8988T (cell line): ENCODE measurements around the gene EBF4.
"Not testable (repeated sequence)": the region's sequence is repeated elsewhere in the genome, so short reads cannot be mapped to it uniquely, and the experiment has no call there.

Experiments
- DNase-seq: peaks from one replicate; pipeline ENCODE4 v3.0.0; 2011

Gene EBF4

DNA sequence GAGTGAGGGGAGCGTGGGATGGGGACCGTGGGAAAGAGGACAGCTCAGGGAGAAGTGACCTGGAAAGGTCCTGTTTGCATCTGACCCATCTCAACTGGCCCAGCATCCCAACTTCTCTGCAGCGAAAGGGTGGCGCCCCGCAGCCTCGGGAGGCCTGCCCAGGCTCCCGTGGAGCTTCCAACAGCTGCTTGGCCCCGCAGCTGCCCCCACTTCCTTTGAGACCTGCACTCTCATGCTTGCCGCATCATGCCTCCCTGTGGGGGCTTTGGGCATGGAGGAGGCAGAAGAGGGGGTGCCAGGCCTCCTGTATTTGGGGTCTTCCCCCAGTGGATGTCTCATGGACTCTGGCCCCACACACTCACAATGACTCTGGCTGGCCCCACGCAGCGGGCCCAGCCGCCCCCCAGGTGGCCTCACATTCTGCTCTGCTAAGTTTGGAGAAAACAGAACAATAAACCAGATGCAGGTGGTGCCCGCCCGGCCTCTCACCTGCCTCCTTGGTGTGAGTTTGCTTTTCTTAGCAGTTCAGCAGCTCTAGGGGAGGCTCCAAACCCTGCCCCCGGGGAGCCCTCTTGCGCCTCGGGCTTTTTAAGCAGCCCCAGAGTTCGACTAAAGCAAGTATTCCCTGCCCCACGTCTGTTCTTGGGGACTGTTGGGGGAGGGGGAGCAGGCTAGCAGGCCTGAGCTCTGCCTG is 67.2 kb downstream of the EBF4 start:
- no peak for DNase-seq

DNA sequence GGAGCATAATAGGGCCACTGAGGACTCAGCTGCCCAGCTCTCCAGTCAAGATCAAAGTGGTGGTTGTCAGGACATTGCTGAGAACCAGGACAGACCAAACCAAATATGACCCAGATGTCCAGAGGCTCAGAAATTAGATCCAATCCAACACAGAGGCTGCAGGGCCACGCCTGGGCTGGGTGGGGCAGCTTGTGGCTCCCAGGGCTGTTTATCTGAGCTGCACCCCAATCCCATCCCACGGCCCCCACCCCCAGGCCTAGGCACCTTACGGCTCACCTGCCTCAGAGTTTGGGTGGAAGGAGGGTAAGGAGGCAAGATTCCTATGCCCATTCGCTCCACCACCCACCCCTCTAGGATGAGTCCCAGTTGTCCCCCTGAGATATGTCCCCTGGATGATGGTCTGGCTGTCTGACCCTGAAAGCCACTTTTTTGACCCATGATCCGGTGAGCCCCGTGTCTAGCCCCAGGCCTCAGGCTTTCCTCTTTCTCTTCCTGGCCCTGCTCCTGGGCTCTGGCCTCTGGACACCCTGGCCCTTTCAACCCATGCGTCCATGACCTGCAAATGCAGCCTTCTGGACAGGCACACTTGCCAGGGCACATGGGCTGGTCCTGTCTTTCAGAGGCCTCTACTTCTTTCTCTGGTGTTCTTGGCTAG is 67.8 kb downstream of the EBF4 start:
- no peak for DNase-seq

DNA sequence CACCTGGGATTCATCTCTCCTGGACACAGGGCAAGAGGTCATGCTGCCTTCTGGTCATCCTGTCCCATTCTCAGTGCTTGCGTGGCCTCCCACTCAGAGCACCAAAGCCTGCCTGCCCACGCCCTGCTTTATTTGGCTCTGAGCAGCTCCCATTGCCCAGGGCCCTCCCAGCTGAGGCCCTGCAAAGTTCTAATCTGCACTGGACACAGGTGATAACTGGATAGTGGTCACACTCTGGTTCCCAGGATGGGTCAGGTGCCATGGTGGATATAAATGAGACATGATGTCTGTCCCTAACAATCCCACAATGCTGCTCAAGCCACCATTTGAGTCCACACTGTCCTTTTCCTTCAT is 68.3 kb downstream of the EBF4 start:
- DNase-seq: no peak

DNA sequence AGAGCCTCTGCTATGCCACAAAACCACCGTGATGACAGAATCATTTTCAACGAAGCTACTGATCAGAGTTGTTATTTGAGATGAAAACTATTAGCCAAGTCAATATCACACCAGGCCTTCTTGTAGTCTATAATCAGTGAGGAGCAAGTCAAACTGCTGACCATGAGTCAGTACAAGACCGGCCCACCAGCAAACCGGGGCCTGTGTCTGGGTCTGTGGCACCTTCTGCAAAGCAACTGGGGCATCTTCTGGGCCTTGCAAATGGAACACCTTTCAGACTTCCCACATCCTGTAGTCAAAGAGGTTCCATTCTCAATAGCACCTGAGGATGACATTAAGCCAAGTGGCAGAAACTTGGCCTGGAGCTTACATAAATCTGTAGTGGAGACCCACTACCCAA is 69.3 kb downstream of the EBF4 start:
- no peak for DNase-seq

DNA sequence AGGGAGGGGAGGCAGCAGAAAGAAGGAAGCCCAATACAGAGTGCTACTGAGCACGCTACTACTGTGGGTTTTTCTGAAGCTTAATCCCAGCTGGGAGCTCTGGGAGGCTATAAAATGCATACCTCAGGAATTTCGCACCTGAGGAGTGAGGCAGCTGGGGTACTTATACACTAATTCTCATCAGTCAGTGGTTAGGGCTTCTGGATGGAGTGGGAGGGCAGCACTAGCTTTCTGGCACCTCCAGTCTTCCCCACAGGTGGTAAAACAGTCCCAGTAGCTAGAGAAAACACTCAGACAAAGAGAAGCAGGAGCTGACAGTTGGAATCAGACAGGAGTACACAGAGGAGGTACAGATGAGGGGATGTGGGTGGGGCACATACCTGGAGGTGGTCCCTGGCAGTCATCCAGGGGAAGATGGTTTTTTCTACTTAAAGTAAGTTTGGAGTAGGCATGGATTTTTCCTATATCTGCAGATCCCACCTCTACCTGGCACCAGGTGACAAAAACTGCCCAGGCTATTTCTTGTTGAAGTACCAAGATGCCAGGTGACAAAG is 70.1 kb downstream of the EBF4 start:
- no peak for DNase-seq

DNA sequence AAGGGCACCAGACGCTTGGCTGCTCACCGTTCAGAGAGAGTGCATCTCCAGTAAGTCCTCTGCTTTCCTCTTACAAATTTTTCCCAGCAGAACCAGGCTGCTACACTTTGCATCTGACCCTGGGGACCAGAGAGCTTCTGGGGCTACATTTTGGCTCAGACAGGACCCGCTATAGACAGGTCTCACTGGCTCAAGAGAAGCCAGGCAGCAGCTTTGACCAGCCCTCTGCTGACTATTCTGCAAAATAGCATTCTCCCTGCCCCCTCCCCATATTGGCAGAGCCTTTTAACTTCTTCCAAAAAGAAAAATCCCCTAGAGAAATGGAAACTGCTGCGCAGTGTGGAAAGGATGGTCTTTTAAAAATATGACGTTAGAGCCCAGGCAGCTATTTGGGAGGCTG is 70.6 kb downstream of the EBF4 start:
- DNase-seq: no peak

DNA sequence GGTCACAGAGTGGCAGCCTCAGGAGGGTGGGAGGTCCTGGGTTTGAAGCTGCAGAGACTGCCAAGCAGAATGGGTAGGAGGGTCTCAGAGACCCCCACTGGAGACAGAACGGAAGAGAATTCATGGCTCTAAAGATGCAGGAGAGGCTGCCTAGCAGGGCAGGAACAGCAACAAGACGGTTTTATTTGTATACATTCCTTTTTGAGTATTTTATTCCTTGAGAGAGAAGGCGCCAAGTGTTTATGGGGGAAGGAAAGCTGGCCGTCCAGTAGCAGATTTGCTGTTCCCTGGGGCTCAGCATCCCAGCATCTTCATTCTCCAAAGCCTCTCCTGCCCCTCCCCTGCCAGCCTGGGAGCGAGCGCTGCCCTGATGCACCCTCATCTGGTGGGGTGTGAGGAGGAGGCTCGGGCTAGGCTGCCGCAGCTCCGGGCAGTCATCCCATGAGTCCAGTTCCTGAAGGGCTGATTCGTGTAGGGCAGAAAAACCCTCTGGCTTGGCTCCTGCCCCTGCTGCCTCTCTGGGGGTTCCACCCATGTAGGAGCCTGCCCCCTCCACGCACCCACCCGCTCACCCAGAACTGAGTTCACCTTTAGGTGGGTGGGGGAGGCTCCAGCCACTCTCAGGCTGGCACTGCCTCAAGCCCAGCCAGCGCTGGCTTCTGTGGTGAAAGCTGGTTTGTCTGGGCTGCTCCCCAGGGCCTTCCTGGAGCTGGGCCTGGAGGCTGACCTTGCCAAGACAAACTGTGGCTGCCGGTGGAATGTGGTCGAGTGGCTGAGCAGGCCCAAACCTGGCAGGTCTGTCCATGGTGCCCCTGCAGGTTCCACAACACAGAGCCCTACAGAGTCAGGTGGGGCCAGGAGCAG is 75.4 kb downstream of the EBF4 start:
- DNase-seq: no peak

DNA sequence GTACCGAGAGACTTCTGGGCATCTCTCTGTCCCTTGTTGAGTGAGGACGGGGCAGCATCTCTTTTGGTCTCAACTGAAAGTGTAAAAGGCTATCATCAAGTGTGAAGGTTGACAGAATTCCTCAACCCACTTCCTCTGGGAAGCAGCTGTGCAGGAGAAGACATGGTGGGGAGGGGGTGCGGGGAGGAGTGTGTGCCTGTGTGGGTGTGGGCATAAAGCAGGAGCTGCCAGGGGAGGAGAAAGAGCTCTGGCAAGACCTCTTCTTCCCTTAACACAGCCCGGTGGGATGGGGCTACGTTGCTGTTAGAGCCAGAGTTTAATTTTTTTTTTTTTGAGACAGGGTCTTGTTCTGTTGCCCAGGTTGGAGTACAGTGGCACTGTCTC is 76.0 kb downstream of the EBF4 start:
- no peak for DNase-seq

DNA sequence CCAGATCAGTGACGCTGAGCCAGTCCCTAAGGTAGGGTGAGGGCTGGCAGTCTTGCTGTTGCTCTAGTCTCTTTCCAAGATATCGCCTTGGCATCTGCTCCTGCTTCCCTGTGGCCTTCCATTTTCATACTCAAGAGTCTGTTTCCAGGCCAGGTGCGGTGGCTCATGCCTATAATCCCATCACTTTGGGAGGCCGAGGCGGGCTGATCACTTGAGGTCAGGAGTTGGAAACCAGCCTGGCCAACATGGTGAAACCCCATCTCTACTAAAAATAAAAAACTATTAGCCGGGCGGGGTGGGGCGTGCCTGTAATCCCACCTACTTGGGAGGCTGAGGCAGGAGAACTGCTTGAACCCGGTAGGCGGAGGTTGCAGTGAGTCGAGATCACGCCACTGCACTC is 77.5 kb downstream of the EBF4 start:
- DNase-seq: not testable (repeated sequence)

DNA sequence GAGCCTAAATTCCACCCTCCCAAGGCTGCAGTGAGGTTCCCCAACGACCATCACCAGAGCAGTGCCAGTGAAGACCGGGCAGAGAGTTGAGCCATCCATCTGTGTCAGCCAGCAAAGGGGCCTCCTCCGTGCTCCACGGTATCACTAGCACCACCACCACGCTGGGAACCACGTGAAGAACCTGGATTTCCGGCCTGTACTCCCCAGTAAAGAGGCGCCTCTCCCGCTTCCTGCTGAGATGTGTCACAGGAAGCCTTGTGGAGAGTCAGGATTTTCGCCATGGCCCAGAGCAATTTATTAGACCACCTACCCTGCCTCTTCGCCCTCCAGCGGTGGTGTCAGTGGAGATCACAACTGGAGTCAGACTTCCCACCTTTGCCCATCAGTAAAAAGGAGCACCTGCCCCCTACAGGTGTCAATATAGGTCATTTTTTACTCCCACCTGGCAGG is 79.1 kb downstream of the EBF4 start:
- DNase-seq: no peak

DNA sequence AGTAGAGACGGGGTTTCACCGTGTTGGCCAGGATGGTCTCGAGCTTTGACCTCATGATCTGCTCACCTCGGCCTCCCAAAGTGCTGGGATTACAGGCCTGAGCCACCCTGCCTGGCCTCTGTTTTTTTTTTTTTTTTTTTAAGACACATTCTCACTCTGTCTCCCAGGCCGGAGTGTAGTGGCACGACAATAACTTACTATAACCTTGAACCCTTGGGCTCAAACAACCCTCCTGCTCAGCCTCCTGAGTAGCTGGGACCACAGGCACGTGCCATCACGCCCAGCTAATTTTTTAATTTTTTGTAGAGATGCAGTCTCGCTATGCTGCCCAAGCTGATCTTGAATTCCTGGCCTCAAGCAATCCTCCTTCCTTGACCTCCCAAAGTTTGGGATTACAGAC is 81.2 kb downstream of the EBF4 start:
- no peak for DNase-seq

DNA sequence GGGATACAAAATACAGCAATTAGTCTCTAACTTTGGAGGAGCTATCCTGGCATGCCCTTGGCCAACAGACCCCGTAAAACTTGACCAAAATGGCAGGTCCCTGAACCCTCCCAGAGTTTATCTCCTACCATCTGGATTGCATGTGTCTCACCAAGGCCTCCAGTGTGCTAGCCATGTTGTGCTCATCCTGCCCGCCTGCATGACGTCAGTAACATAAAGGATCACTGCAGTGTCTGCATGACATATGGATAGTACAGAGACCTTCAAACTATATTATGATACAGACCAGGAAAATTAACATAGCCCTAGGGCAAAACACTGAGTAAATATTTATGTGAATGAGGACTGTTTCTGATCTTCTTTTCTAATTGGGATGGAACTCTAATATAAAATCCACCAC is 82.6 kb downstream of the EBF4 start:
- no peak for DNase-seq

DNA sequence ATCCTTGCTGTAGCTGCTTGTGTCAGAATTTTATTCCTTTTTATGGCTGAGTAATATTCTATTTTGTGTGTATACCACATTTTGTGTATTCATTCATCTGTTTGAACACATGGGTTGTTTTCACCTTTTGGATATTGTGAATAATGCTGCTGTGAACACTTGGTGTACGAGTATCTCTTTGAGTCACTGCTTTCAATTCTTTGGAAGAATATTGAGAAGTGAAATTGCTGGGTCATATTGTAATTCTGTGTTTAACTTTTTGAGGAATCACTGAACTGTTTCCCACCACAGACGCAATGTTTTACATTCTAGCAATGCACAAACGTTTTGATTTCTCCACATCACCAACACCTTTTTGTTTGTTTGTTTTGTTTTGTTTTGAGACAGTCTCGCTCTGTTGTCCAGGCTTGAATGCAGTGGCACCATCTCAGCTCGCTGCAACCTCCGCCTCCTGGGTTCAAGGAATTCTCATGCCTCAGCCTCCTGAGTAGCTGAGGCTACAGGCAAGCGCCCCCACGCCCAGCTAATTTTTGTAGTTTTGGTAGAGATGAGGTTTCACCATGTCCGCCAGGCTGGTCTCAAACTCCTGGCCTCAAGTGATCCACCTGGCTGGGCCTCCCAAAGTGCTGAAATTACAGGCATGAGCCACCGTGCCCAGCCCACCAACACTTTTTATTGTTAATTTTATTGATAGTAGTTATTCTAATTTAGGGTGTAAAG is 86.2 kb downstream of the EBF4 start:
- no peak for DNase-seq

DNA sequence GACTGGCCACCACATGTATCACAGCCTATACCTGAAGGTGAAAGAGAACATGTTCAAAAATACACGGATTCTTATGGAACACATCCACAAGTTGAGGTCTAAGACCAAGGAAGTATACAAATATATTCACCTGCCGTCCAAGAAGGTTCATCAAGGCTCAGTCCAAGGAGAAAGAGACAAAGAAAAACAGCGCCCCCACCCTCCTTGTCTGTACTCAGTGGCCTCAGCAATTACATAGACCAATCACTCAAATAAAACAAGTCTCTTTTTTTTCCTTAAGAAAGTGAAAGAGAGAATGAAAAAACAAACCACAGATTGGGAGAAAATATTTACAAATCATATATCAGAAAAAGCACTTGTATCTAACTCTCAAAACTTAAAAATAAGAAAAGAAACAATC is 88.4 kb downstream of the EBF4 start:
- no peak for DNase-seq

DNA sequence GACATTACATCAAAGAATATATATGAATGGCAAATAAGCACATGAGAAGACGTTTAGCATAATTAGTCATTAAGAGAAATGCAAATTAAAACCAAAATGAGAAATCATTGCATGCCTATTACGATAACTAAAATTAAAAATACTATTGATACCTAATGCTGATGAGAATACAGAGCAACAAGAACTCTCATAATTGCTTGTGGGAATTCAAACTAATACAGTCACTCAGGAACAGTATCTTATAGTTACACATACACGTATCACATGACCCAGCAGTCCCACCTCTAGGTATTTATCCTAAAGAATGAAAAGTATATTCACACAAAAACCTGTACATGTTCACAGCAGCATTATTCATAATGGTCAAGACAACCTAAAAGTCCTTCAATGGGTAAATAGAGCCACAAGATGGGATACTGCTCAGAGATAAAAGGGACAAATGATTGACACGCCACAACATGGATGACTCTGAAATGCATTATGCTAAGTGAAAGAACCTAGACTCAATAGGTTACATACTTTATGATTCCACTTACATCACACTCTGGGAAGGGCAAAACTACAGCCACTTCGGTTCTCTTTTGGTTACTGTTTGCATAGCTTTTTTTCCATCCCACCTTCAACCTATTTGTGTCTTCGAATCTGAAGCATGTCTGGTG is 91.5 kb downstream of the EBF4 start:
- DNase-seq: no peak

DNA sequence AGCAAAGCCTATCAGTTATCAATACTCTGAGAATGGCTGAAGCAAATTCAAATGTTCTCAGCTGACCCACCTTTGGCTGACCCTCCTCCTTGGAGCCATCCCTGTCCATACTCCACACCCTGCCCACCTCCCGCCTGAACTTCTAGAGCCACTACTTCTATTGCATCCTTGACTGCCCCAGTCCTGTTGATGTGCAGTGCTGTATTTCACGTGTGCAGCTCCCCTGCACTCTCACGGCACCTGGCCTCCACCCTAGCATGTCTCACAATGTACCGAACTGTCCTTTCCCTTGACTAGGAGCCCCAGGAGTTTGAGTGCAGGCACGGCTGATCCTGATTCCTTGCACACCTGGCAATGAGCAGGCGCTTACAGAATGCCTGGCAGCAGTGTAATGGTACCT is 100.9 kb downstream of the EBF4 start:
- DNase-seq: no peak

DNA sequence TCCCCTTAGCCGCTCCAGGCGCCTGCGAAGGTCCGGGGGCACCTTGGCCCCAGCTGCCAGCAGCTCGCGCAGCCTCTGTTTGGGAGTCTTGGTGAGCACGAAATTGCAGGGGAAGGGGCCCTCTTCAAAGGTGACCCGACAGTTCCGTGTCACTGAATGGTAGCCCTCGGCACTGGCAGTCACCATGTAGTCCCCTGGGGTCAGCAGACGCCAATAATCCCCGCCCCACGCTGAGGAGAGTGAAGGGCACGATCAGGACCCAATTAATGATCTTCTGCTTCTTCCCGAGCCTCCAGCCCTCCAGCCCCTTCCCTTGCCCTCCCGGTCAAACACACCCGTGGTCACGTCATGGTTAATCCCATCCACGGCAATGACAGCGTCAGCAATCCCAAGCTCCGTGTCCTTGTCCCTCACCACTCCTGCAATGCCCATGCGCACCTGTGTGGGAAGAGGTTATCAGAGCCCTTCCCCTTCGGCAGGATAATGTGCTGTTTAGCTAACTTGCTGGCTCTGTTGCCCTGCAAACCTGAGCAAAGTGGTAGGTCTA is 101.7 kb downstream of the EBF4 start:
- DNase-seq: no peak

DNA sequence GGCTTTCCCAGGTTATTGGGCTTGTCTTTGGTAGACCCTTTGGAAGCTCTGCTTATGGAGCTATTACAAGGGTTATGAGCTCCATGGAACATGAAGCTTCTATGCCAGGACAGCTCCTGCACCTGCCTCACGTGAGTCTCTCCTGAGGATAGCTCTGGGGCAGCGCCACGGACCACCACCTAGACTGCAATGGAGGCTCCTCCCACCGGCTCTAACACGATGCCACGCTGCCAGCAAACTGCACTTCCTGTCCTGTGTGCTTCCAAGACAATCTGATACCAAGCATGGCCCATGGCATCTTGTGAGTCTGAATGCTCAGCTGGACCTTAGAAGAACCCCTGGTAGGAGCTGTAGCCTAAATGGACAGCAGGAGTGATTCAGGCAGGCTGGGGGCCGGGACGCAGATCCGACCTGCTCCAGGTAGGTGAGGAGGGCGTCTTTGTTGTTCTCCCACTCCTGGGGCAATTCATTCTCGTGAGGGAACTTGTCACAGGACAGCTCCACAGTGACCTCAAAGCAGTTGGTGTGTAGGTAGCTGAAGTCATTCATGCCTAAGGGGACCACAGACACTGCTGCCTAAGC is 102.4 kb downstream of the EBF4 start:
- DNase-seq: no peak

DNA sequence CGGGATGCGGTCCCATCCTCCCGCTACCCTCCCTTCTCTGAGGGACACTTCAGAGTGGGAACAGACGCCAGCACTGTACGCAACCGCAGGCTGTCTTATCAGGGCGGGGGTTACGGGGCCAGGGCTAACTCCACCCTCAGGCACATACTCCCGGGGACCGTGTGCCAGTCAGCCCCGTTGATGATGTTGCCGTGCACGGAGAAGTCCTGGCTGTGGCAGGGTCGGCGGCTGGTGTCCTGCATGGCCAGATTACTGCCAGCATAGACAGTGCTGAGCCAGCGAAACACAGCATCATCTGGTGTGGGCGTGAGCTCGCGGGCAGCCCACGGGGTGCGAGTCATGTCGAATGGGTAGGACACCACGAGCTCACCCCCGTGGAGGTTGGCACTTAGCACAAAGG is 102.9 kb downstream of the EBF4 start:
- DNase-seq: no peak

DNA sequence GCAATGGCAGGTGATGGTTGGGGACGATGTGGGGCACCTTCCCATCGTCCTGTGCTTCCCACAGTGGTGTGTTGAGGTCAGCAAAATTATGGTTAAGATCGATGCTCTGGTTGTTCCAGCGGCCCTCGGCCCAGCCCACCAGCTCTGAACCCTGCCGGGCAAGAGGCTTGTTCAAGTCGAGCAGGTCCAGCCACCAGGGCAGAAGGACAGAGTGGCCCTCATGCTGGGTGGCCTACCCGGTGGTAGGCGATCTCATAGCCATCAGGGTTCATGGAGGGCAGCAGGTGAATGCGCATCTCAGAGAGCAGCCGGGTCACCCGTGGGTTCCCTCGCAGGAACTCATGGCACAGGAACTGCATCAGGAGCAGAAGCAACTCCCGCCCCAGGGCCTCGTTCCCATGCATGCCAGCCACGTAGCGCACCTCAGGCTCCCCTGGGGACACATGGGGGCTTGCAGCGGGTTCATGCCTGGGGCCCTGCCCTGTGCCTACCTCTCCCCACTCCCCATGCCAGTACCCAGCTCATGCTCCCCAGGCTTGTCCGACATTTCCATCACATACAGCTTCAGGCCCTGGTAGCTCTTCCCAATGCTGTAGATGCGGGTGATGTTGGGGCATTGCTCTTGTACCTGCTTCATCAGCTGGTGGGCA is 103.6 kb downstream of the EBF4 start:
- DNase-seq: no peak
